GM21825 (cell line): ENCODE results near the gene CLEC16A.
A peak's percentile ranks its signal among the peaks of the same experiment; 100 is the strongest.

Source experiments
- ATAC-seq: cut with Tn5 transposase; IDR thresholded peaks from one replicate; pipeline ENCODE4 v1.9.1; 2021; ENCODE audit warnings: mild to moderate bottlenecking, moderate library complexity; ENCODE audit not compliant: unreplicated experiment

Gene CLEC16A

GRCh38 chr16:10987361-10988163, 43.2 kb downstream of the CLEC16A start:
- ATAC-seq: peak; percentile 18

GRCh38 chr16:10988164-10988803, 43.9 kb downstream of the CLEC16A start:
- peak; percentile 53 for ATAC-seq

GRCh38 chr16:10988879-10989278, 44.5 kb downstream of the CLEC16A start:
- no peak for ATAC-seq

GRCh38 chr16:10989559-10989958, 45.2 kb downstream of the CLEC16A start:
- no peak for ATAC-seq

GRCh38 chr16:10990378-10990777, 46.0 kb downstream of the CLEC16A start:
- ATAC-seq: no peak

GRCh38 chr16:10992112-10992511, 47.7 kb downstream of the CLEC16A start:
- no peak for ATAC-seq

GRCh38 chr16:10992797-10993196, 48.4 kb downstream of the CLEC16A start:
- ATAC-seq: no peak

GRCh38 chr16:10993649-10994048, 49.3 kb downstream of the CLEC16A start:
- ATAC-seq: no peak

GRCh38 chr16:10994571-10994970, 50.2 kb downstream of the CLEC16A start:
- no peak for ATAC-seq

GRCh38 chr16:10995565-10995964, 51.2 kb downstream of the CLEC16A start:
- no peak for ATAC-seq

GRCh38 chr16:10997485-10997884, 53.1 kb downstream of the CLEC16A start:
- ATAC-seq: no peak

- no peak for ATAC-seq
These were observed 54.9 kb downstream of the CLEC16A start for GRCh38 chr16:10999300-10999699.

- no peak for ATAC-seq
These were observed 57.2 kb downstream of the CLEC16A start for GRCh38 chr16:11001611-11002010.

- no peak for ATAC-seq
These were observed 58.8 kb downstream of the CLEC16A start for GRCh38 chr16:11003141-11003540.

- ATAC-seq: no peak
These were observed 60.0 kb downstream of the CLEC16A start for GRCh38 chr16:11004351-11004750.

GRCh38 chr16:11004973-11005610, 60.7 kb downstream of the CLEC16A start:
- ATAC-seq: no peak

GRCh38 chr16:11005611-11005975, 61.2 kb downstream of the CLEC16A start:
- ATAC-seq: no peak

- no peak for ATAC-seq
These were observed 62.3 kb downstream of the CLEC16A start for GRCh38 chr16:11006656-11007055.

- ATAC-seq: no peak
These were observed 63.4 kb downstream of the CLEC16A start for GRCh38 chr16:11007714-11008280.

GRCh38 chr16:11009027-11009755, 64.8 kb downstream of the CLEC16A start:
- no peak for ATAC-seq
